MCF 10A (cell line): ENCODE results near the gene LCAT. TPM values are rescaled to one million over a fixed set of nuclear protein-coding genes. Genes with fewer than 3 reads are reported as not detected.

Experiments
- BruUV-seq: library from RNA; stranded (reverse); fragments of 400-500 nt; replicated peaks from 2 replicates; lab custom pipeline; 2021; lab: Mats Ljungman, UMichigan
- CTCF ChIA-PET: fragments of 300-600 bp; sonication (Branson Sonifier 250); formaldehyde crosslinking; extraction: SDS; loops from one replicate; lab custom pipeline; 2021; ENCODE audit warnings: antibody characterized with exemption, inconsistent platforms; lab: Yijun Ruan, JAX
- POLR2A ChIA-PET: fragments of 300-600, 350-650 bp; sonication (Branson Sonifier 250); formaldehyde crosslinking; extraction: SDS; loops from one replicate; lab custom pipeline; 2020; ENCODE audit warnings: antibody characterized with exemption, inconsistent platforms; lab: Yijun Ruan, JAX
- DNase-seq: peaks from one replicate; pipeline ENCODE4 v3.0.0-alpha.2; 2018; ENCODE audit not compliant: unreplicated experiment
- H3K27ac Mint-ChIP-seq: one replicate; pipeline ENCODE4 v1.8.0; 2022; ENCODE audit warnings: mild to moderate bottlenecking, low read depth, mixed read lengths; ENCODE audit not compliant: unreplicated experiment
- H3K27me3 Mint-ChIP-seq: one replicate; pipeline ENCODE4 v1.8.0; 2022; ENCODE audit warnings: mixed read lengths; ENCODE audit not compliant: insufficient read depth, unreplicated experiment
- H3K36me3 Mint-ChIP-seq: one replicate; pipeline ENCODE4 v1.8.0; 2022; ENCODE audit warnings: mild to moderate bottlenecking, moderate library complexity, mixed read lengths; ENCODE audit not compliant: insufficient read depth, unreplicated experiment
- H3K4me1 Mint-ChIP-seq: one replicate; pipeline ENCODE4 v1.8.0; 2022; ENCODE audit warnings: mixed read lengths; ENCODE audit not compliant: insufficient read depth, unreplicated experiment
- H3K4me3 Mint-ChIP-seq: one replicate; pipeline ENCODE4 v1.8.0; 2022; ENCODE audit warnings: mild to moderate bottlenecking, moderate library complexity, mixed read lengths; ENCODE audit not compliant: unreplicated experiment
- H3K9me3 Mint-ChIP-seq: one replicate; pipeline ENCODE4 v1.8.0; 2022; ENCODE audit warnings: mixed read lengths; ENCODE audit not compliant: unreplicated experiment
- intact Hi-C: fragments of 100-400 bp; cut with micrococcal nuclease; formaldehyde crosslinking; loops from 2 replicates; pipeline ENCODE4 v1.14.1; 2022
- total RNA-seq: library from RNA; stranded (reverse); gene quantifications from 2 replicates; pipeline ENCODE4 v1.2.3, GENCODE V29; 2022
- TF ChIP-seq, protein P1 (sequence below): fragments of 200-600 bp; IDR thresholded peaks from one replicate; pipeline ENCODE4 v1.8.0; 2022; ENCODE audit warnings: antibody characterized with exemption, mild to moderate bottlenecking; ENCODE audit not compliant: unreplicated experiment

LCAT gene
- total RNA-seq, 1 experiment from 2014 or later = 35.3 TPM

DNA sequence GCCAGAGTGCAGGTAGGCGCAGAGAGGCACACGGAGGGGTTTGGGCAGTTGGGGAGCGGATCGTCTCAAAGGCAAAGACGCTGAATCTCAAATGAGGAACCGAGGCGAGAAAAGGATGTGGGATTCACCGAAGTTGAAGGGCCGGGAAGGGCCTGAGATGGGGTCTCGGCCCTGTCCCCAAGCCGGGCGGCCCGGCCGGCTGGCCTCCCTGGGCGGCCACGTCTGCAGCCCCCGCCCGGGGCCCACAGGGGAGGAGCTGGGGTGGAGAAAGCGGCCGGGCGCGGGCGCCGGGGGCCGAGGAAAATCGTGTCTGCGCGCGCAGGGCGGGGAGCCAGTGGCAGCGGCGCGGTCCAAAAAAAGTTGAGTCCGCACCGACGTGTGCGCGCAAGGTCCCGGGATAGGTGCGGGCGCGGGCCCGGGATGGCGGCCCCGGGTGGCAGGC lies 24.1 kb upstream of the LCAT start:
- ChIA-PET CTCF (interaction anchor here (0.5 to 0.9 kb wide), 3 partner anchors 47 to 152 kb away, joined by 3 to 4 read pairs (median 3); no protein-coding TSS in a partner anchor), POLR2A (interaction anchor here (0.6 to 5.0 kb wide), 8 partner anchors 33 to 1458 kb away, joined by 3 to 40 read pairs (median 4); partner anchors contain the start of genes DDX28, DUS2, NOL3 and PSKH1)
- TF ChIP-seq, protein P1, sequence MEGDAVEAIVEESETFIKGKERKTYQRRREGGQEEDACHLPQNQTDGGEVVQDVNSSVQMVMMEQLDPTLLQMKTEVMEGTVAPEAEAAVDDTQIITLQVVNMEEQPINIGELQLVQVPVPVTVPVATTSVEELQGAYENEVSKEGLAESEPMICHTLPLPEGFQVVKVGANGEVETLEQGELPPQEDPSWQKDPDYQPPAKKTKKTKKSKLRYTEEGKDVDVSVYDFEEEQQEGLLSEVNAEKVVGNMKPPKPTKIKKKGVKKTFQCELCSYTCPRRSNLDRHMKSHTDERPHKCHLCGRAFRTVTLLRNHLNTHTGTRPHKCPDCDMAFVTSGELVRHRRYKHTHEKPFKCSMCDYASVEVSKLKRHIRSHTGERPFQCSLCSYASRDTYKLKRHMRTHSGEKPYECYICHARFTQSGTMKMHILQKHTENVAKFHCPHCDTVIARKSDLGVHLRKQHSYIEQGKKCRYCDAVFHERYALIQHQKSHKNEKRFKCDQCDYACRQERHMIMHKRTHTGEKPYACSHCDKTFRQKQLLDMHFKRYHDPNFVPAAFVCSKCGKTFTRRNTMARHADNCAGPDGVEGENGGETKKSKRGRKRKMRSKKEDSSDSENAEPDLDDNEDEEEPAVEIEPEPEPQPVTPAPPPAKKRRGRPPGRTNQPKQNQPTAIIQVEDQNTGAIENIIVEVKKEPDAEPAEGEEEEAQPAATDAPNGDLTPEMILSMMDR = no peak
- H3K9me3 Mint-ChIP-seq = no peaks in the 10 kb centered on the region
- no TSS peak for BruUV-seq
- intact Hi-C loops = loop anchor here (2.0 to 5.0 kb wide), 2 partner anchors 73 to 269 kb away; partner anchors contain the start of gene ESRP2
- H3K27me3 Mint-ChIP-seq = no peaks in the 10 kb centered on the region
- H3K4me1 Mint-ChIP-seq = peaks cover 29% of the 10 kb centered on the region
- H3K36me3 Mint-ChIP-seq = peaks cover 22% of the 10 kb centered on the region
- peak overlapping the region; percentile 77 for H3K27ac Mint-ChIP-seq
- H3K4me3 Mint-ChIP-seq = peak overlapping the region; percentile 82
- DNase-seq = peak; percentile 19

DNA sequence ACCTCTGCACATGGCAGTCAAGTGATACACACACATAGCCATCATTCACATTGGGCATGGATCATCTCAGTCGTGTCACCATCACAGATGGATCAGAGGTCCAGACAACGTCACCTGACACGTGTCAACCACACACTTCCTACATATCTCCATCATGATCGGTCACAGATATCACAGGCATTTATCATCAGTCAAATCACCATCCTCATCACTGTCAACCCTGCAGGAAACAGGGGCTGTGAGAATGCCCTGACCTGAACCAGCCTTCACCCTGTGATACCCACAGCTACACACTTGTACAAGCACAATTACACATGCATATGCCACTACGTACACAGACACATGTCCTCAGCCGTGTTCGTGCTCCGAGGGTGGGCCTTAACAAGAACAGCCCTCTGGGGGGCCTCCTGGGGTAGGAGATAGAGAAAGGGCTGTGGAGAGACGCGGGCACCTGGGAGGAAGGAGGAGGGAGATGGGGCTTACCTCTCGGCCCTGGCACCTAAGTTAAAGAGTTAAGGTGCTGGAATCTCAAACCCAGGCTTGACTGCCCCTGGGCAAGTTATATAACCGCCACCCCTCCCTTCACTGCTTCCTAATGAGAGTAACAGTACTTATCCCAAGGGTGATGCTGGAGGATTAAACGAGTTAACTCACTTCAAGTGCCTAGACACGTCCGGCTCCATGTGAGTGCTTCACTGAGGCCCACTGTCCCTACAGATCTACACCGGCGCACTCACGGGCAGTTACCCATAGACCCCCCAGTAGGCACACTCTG lies 23.4 kb upstream of the LCAT start:
- Mint-ChIP-seq H3K4me1 (peaks cover 35% of the 10 kb centered on the region), H3K27ac (peak overlapping the region; percentile 77), H3K4me3 (peak overlapping the region; percentile 82), H3K27me3 (no peaks in the 10 kb centered on the region), H3K36me3 (peaks cover 26% of the 10 kb centered on the region), H3K9me3 (no peaks in the 10 kb centered on the region)
- ChIA-PET POLR2A (interaction anchor here (0.6 to 5.0 kb wide), 14 partner anchors 8 to 1457 kb away, joined by 3 to 40 read pairs (median 4); partner anchors contain the start of genes DDX28, DUS2, ESRP2 and NOL3), CTCF (interaction anchor here (0.6 to 0.9 kb wide), 3 partner anchors 29 to 151 kb away, joined by 3 to 4 read pairs (median 4); no protein-coding TSS in a partner anchor)
- DNase-seq = peak; percentile 24
- TSS peak; percentile 42 for BruUV-seq
- TF ChIP-seq, protein P1 = no peak
- intact Hi-C loops = loop anchor here (2.0 to 5.0 kb wide), 2 partner anchors 73 to 270 kb away; partner anchors contain the start of gene ESRP2

DNA sequence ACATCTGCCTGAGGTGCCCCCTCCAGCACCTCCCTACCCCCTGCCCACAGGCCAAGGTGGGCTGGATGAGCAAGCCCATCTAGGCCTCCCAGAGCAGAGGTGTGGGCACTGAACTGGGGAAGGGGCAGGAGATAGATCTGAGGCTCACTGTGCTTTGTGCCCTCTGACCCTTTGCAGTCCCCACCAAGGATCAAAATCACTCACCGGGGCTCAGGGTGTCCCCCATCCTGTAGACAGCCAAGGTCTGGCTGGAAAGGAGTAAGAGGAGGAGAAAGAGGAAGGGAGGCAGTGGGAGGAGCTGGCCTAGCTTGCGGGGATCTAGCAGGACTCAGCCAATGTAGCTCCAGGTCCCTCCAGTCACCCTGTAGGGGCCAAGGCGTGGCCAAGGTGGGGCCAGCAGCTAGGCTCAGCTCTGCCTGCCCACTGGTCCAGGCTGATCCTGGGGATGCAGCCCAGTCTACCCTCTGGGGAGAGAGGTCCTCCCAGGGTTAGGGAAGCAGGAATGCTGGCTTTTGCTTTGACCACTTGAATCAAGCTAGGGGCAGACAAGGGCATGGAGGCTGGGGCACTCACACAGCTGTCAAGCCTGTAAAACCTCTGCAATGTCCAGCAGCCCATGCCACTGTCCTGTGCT lies 22.7 kb upstream of the LCAT start:
- no peaks in the 10 kb centered on the region for H3K27me3 Mint-ChIP-seq
- H3K27ac Mint-ChIP-seq = peak overlapping the region; percentile 77

More for the DNA sequence above, 22.7 kb upstream of the LCAT start:
- H3K9me3 Mint-ChIP-seq = no peaks in the 10 kb centered on the region
- intact Hi-C loops = loop anchor here (2.0 to 5.0 kb wide), 2 partner anchors 74 to 271 kb away; partner anchors contain the start of gene ESRP2
- H3K36me3 Mint-ChIP-seq = peaks cover 28% of the 10 kb centered on the region
- H3K4me3 Mint-ChIP-seq = peak overlapping the region; percentile 82
- CTCF ChIA-PET = interaction anchor here (0.6 to 1.1 kb wide), 5 partner anchors 28 to 150 kb away, joined by 3 to 4 read pairs (median 3); no protein-coding TSS in a partner anchor
- no TSS peak for BruUV-seq
- DNase-seq = peak; percentile 57
- POLR2A ChIA-PET = interaction anchor here (0.5 to 5.0 kb wide), 19 partner anchors 9 to 271 kb away, joined by 3 to 40 read pairs (median 4); partner anchors contain the start of genes DDX28, DUS2, ESRP2 and PSMB10
- H3K4me1 Mint-ChIP-seq = peaks cover 42% of the 10 kb centered on the region
- TF ChIP-seq, protein P1 = no peak
